Measurements from ENCODE around the gene TAS2R41.

GRCh38 chr7:143463957-143464356 lies 13.7 kb upstream of the TAS2R41 start:
- TF ChIP-seq, protein P1, sequence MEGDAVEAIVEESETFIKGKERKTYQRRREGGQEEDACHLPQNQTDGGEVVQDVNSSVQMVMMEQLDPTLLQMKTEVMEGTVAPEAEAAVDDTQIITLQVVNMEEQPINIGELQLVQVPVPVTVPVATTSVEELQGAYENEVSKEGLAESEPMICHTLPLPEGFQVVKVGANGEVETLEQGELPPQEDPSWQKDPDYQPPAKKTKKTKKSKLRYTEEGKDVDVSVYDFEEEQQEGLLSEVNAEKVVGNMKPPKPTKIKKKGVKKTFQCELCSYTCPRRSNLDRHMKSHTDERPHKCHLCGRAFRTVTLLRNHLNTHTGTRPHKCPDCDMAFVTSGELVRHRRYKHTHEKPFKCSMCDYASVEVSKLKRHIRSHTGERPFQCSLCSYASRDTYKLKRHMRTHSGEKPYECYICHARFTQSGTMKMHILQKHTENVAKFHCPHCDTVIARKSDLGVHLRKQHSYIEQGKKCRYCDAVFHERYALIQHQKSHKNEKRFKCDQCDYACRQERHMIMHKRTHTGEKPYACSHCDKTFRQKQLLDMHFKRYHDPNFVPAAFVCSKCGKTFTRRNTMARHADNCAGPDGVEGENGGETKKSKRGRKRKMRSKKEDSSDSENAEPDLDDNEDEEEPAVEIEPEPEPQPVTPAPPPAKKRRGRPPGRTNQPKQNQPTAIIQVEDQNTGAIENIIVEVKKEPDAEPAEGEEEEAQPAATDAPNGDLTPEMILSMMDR (optimal IDR thresholded peaks at IDR 0.05 in 1 of 3, IDR thresholded peaks at IDR 0.05 in 1 of 3, conservative IDR thresholded peaks at IDR 0.05 in 1 of 3; ENCODE audit: extremely low read depth in 1 of 3, insufficient read depth in 2 of 3, low read length in 3 of 3) = no peak
- no peak for TF ChIP-seq EZH2 (IDR thresholded peaks at IDR 0.05; ENCODE audit: low read length)
